ENCODE data around the gene MNS1.
A peak's percentile ranks its signal among the peaks of the same experiment; 100 is the strongest.
"Not testable (repeated sequence)": the region's sequence is repeated elsewhere in the genome, so short reads cannot be mapped to it uniquely, and the experiment has no call there.

The MNS1 gene

GRCh38 chr15:56464893-56465520, at the start of gene MNS1:
Gene MNS1 (minus strand): TSS chr15:56465137. CDS start chr15:56464972, 165 bp downstream.
- DNase-seq = peak; percentile 61

- peak; percentile 39 for DNase-seq
These were observed 31.7 kb upstream of the MNS1 start for GRCh38 chr15:56496635-56497034.

- no peak for DNase-seq
These were observed 30.6 kb upstream of the MNS1 start for GRCh38 chr15:56495533-56495932.

GRCh38 chr15:56495053-56495452, 30.1 kb upstream of the MNS1 start:
- no peak for DNase-seq

- DNase-seq = no peak
These were observed 28.0 kb upstream of the MNS1 start for GRCh38 chr15:56492791-56493555.

- DNase-seq = no peak
These were observed 27.3 kb upstream of the MNS1 start for GRCh38 chr15:56492236-56492635.

- DNase-seq = peak; percentile 44
These were observed 26.3 kb upstream of the MNS1 start for GRCh38 chr15:56491110-56491722.

GRCh38 chr15:56490461-56490860, 25.5 kb upstream of the MNS1 start:
- no peak for DNase-seq

- not testable (repeated sequence) for DNase-seq
These were observed 21.3 kb upstream of the MNS1 start for GRCh38 chr15:56486206-56486605.

- not testable (repeated sequence) for DNase-seq
These were observed 20.5 kb upstream of the MNS1 start for GRCh38 chr15:56485426-56485825.

- DNase-seq = no peak
These were observed 19.4 kb upstream of the MNS1 start for GRCh38 chr15:56484287-56484686.

GRCh38 chr15:56475351-56475750, 10.4 kb upstream of the MNS1 start:
- DNase-seq = no peak

GRCh38 chr15:56473017-56473416, 8.1 kb upstream of the MNS1 start:
- DNase-seq = no peak

- no peak for DNase-seq
These were observed 7.3 kb upstream of the MNS1 start for GRCh38 chr15:56472278-56472677.

- no peak for DNase-seq
These were observed 6.6 kb upstream of the MNS1 start for GRCh38 chr15:56471440-56472069.

GRCh38 chr15:56469483-56469882, 4.5 kb upstream of the MNS1 start:
- no peak for DNase-seq

- DNase-seq = peak; percentile 18
These were observed 3.5 kb upstream of the MNS1 start for GRCh38 chr15:56468401-56468800.

GRCh38 chr15:56467616-56468015, 2.7 kb upstream of the MNS1 start:
- no peak for DNase-seq

- DNase-seq = no peak
These were observed 4.0 kb downstream of the MNS1 start for GRCh38 chr15:56460947-56461346.

- DNase-seq = no peak
These were observed 4.9 kb downstream of the MNS1 start for GRCh38 chr15:56460071-56460470.

GRCh38 chr15:56459096-56459495, 5.8 kb downstream of the MNS1 start:
- DNase-seq = no peak

- no peak for DNase-seq
These were observed 8.7 kb downstream of the MNS1 start for GRCh38 chr15:56456229-56456628.

GRCh38 chr15:56454836-56455235, 10.1 kb downstream of the MNS1 start:
- no peak for DNase-seq

- DNase-seq = no peak
These were observed 19.2 kb downstream of the MNS1 start for GRCh38 chr15:56445746-56446145.
